Inflammatory macrophage (primary cell): ENCODE results near the gene DBF4B.
"Not testable (repeated sequence)": the region's sequence is repeated elsewhere in the genome, so short reads cannot be mapped to it uniquely, and the experiment has no call there.

ENCODE experiments used
- DNase-seq, 2 donors: peaks; one replicate each; pipeline ENCODE4 v3.0.0-alpha.2; 2020 to 2022

DBF4B gene

GRCh38 chr17:44733753-44734152, 25.3 kb downstream of the DBF4B start:
- no peak for DNase-seq

DNA sequence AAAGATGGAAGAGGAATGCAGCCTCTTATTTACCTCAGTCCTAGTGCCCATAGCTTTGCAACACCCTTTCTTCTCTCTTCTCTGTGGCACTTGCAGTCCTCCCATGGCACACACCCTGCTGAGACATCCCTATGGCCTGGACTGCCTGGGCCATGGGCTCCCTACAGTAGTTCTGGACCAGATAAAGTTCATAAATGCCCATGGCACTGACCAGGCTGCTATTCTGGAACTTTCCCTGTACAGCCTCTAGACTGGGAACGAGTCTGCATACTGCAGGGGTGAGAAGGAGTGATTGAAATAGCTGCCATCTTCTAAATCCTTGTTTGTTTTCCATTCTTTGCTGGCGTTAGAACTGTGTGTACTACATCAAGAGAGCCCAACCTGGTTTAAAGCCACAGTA, 25.8 kb downstream of the DBF4B start:
- no peak for DNase-seq

- DNase-seq = no peak
Observed at GRCh38 chr17:44736551-44737240, 28.2 kb downstream of the DBF4B start.

- no peak for DNase-seq
Observed at GRCh38 chr17:44738214-44738906, 29.9 kb downstream of the DBF4B start.

GRCh38 chr17:44741316-44741715, 32.9 kb downstream of the DBF4B start:
- no peak for DNase-seq

DNA sequence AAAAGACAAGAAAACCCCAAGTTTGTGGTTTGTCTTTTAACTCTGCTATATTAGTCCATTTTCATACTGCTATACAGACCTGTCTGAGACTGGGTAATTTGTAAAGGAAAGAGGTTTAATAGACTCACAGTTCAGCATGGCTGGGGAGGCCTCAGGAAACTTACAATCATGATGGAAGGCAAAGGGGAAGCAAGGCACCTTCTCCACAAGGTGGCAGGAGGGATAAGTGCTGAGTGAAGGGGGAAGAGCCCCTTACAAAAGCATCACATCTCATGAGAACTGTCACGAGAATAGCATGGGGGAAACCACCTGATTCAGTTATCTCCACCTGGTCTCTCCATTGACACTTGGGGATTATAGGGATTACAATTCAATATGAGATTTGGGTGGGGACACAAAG, 36.8 kb downstream of the DBF4B start:
- no peak for DNase-seq

DNA sequence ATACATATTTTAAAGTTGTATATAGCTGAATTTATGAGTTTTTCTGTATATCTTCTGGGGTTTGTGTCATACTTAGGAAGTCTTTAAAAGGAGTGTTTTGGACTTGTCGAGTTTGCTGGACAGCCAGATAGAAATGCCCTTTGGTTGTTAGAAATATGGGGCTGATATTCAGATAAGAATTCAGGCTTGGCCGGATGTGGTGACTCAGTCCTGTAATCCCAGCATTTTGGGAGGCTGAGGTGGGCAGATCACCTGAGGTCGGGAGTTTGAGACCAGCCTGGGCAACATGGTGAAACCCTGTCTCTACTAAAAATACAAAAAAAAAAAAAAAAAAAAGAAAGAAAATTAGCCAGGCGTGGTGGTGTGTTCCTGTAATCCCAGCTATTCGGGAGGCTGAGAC, 37.3 kb downstream of the DBF4B start:
- DNase-seq = not testable (repeated sequence)

DNA sequence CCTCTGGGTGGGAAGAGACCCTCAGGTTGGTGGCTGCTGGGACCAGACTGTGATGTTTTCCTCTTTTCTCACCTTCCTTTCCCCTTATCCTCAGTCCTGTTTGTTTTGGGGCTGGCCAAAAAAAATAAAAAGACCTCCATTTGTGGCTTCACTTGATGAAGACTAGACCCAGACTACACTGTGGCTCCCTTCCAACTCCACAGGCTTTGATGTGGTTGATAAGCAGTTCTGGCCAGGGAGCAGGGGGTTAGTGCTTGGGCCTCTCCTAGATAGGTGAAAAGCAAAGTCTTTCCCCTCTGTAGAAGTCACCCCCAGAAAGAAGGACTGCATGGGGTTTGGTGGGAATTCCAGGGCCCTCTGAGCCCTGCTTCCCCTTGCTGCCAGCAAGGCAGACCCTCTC, 39.1 kb downstream of the DBF4B start:
- DNase-seq = no peak

DNA sequence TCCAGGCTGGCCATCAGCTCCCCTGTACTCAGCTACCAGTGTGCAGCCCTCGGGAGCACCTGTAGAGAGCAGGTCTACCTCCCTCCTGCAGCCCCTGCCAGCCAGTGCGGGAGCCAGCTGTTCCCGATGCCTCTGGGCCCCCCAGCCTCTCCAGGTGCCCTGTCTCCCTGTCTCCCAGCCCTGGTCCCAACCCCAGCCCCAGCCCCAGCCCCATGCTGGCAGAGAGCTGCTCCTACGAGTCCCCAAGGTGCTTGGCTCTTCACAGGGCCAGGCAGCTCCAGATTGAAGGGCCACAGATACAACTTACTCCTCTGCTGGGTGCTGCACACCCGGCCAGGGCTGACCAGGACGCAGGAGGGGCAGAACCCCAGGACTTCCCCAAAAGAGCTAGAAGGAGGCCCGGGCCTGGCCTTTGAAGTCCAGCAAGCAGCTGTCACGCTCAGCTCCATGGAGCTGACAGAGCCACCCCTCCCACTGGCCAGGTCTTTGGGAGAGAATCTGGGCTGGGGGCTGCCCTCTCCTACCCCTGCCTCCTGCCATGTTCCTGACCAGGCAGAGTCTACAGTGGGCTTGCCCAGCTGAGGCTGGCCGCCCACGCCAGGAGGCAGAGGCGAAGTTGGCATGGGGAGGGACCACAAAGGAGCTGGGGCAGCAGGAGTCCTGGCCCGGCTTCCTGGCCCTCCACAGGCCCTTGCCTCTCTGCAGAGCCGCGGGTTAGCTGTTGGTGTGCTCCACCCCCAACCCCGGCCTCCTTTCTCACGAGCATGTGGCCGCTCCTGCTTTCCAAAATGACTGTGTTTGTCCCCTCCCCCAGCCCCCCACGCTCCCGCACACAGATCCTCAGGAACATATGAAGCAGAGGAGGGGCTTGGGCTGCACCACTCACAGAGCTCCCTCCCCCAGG, 40.9 kb downstream of the DBF4B start:
- DNase-seq = no peak

DNA sequence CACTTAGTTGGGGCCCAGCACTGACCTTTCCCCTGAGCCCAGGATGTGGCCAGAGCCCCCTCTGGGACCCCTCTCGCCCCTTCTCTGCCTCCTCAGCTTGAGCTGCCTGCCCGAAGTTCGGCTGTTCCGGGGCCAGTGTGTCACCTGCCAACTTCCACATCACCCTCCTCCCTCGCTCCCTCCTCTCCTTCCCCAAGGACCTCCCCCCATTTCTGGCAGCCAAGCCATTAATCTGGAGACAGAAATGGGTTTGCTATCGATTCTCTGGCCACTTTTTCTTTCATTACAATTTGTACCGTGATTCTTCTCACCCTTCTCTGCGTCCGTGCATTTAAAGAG, 41.5 kb downstream of the DBF4B start:
- DNase-seq = no peak

DNA sequence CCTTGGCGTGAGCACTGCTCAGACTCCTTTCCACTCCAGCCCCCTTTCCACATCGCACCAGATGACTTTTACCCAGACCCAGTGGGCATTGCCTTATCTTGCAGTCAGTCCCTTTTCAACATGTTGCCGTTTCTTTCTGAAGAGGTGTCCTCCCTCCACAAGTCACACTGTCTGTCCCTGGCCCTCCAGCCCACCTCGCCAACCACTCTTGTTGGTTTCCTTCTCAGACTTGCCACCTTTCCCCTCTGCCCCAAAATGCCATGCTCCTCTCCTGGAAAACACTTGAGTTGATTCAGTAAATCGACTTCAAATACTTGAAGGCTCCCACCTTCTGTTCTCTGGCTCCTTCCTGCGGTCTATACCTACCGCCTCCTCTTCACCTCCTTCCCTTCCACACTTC, 42.9 kb downstream of the DBF4B start:
- no peak for DNase-seq

- DNase-seq = no peak
Observed at GRCh38 chr17:44751806-44752205, 43.3 kb downstream of the DBF4B start.

- DNase-seq = no peak
Observed at GRCh38 chr17:44752953-44753861, 44.7 kb downstream of the DBF4B start.

DNA sequence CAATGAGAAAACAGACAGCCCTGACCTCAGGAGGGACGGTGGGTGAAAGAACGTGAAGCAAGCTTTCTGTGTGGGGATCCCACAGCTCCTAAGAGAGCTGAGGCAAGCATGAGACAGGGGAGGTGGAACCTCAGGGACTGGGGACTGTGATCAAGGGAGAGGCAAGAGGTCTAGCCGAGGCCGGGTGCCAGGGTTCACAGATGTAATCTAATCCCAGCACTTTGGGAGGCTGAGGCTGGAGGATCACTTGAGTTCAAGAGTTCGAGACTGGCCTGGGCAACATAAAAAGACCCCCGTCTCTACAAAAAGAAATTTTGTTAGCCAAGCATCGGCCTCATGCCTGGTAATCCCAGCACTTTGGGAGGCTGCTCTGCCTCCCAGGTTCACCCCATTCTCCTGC, 45.8 kb downstream of the DBF4B start:
- DNase-seq = no peak

DNA sequence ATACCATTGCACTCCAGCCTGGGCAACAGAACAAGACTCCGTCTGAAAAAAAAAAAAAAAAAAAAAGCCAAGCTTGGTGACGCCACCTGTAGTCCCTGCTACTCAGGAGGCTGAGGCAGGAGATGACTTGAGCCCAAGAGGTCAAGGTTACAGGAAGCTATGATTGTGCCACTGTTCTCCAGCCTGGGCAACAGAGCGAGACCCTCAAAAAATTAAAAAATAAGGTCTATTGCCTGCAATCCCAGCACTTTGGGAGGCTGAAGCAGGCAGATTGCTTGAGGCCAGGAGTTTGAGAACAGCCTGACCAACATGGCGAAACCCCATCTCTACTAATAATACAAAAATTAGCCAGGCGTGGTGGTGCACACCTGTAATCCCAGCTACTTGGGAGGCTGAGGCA, 46.7 kb downstream of the DBF4B start:
- DNase-seq = not testable (repeated sequence)

GRCh38 chr17:44757045-44757917, 48.8 kb downstream of the DBF4B start:
- DNase-seq = no peak

- DNase-seq = no peak
Observed at GRCh38 chr17:44757918-44758413, 49.5 kb downstream of the DBF4B start.

- DNase-seq = no peak
Observed at GRCh38 chr17:44758414-44759085, 50.1 kb downstream of the DBF4B start, which contains the start of gene ADAM11. Gene ADAM11, plus strand, starts transcription at chr17:44758988. Its CDS starts 212 bp downstream, at chr17:44759200.

- no peak for DNase-seq
Observed at GRCh38 chr17:44759086-44759915, 50.8 kb downstream of the DBF4B start.

DNA sequence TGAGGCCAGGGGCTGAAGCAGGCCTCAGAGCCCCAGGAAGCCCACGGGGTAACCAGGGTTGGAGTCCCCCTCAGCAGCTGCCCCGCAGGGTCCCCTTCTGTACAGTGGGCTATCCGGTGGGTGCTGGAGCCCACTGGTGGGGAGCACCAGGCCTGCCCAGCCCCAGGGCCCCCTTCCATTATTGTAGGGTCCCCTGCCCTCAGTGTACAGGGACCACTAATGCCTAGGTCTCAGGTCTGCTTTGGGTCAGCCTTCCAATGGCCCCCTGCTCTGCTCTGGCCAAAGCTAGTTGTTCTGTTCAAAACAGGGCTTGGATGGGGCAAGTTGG, 51.4 kb downstream of the DBF4B start:
- DNase-seq = no peak
